HepG2 (cell line): Measurements from ENCODE around the gene VILL. TPM values are rescaled to one million over a fixed set of nuclear protein-coding genes. Genes with fewer than 3 reads are reported as not detected.
A peak's percentile ranks its signal among the peaks of the same experiment; 100 is the strongest.

Experiments used
- ATRX ChIP-seq: sonication (generic); formaldehyde crosslinking; IDR thresholded peaks from 2 replicates; pipeline ENCODE4 v1.4.0; 2020; ENCODE audit warnings: missing genetic modification reagents, borderline replicate concordance
- DDIT3 ChIP-seq: sonication (generic); formaldehyde crosslinking; IDR thresholded peaks from 2 replicates; pipeline ENCODE4 v1.4.0; 2020; ENCODE audit warnings: mild to moderate bottlenecking, missing genetic modification reagents
- GLMP ChIP-seq: sonication (generic); formaldehyde crosslinking; IDR thresholded peaks from 2 replicates; pipeline ENCODE4 v1.9.0; 2021; ENCODE audit warnings: missing genetic modification reagents, mild to moderate bottlenecking, borderline replicate concordance
- HBP1 ChIP-seq: IDR thresholded peaks from 2 replicates; pipeline ENCODE4 v1.6.1; 2016; ENCODE audit warnings: low read depth, control low read depth
- HDAC2 ChIP-seq: sonication (generic); formaldehyde crosslinking; IDR thresholded peaks from 2 replicates; pipeline ENCODE4 v1.4.0; 2020; ENCODE audit warnings: missing genetic modification reagents
- HMG20B ChIP-seq: conservative IDR thresholded peaks from 2 replicates; pipeline ENCODE4 v1.6.1; 2016; ENCODE audit warnings: missing genetic modification reagents, missing compliant biosample characterization
- MAFF ChIP-seq: IDR thresholded peaks from 2 replicates; pipeline ENCODE4 v1.6.1; 2011; ENCODE audit warnings: low read depth, low read length, improper control_type of control experiment
- PITX1 ChIP-seq: sonication (generic); formaldehyde crosslinking; IDR thresholded peaks from 2 replicates; pipeline ENCODE4 v1.5.1; 2020; ENCODE audit warnings: mild to moderate bottlenecking, missing genetic modification reagents
- RARG ChIP-seq: sonication (generic); formaldehyde crosslinking; IDR thresholded peaks from 2 replicates; pipeline ENCODE4 v1.4.0; 2020; ENCODE audit warnings: low read depth, mild to moderate bottlenecking, missing genetic modification reagents
- RXRB ChIP-seq: IDR thresholded peaks from 2 replicates; pipeline ENCODE4 v1.6.1; 2016; ENCODE audit warnings: borderline replicate concordance, missing genetic modification reagents, missing compliant biosample characterization
- SIN3A ChIP-seq: IDR thresholded peaks from 2 replicates; pipeline ENCODE4 v1.6.1; 2011; ENCODE audit warnings: low read depth, mild to moderate bottlenecking, control low read depth, low read length, borderline replicate concordance
- SOX5 ChIP-seq: IDR thresholded peaks from 2 replicates; pipeline ENCODE4 v1.6.1; 2016; ENCODE audit warnings: borderline replicate concordance
- UBTF ChIP-seq: sonication (generic); formaldehyde crosslinking; IDR thresholded peaks from 2 replicates; pipeline ENCODE4 v1.4.0; 2020; ENCODE audit warnings: mild to moderate bottlenecking, missing genetic modification reagents
- ZNF251 ChIP-seq: sonication (generic); formaldehyde crosslinking; IDR thresholded peaks from 2 replicates; pipeline ENCODE4 v1.9.0; 2021; ENCODE audit warnings: mild to moderate bottlenecking, missing genetic modification reagents
- ZNF276 ChIP-seq: sonication (generic); formaldehyde crosslinking; IDR thresholded peaks from 2 replicates; pipeline ENCODE4 v1.4.0; 2020; ENCODE audit warnings: mild to moderate bottlenecking, low read depth, missing genetic modification reagents
- ZNF660 ChIP-seq: sonication (generic); formaldehyde crosslinking; IDR thresholded peaks from 2 replicates; pipeline ENCODE4 v1.5.1; 2020; ENCODE audit warnings: mild to moderate bottlenecking, low read depth, missing genetic modification reagents, borderline replicate concordance
- ZNF891 ChIP-seq: sonication (generic); formaldehyde crosslinking; IDR thresholded peaks from 2 replicates; pipeline ENCODE4 v1.5.0; 2020; ENCODE audit warnings: mild to moderate bottlenecking, missing genetic modification reagents
- ZSCAN22 ChIP-seq: sonication (generic); formaldehyde crosslinking; IDR thresholded peaks from 2 replicates; pipeline ENCODE4 v1.4.0; 2020; ENCODE audit warnings: mild to moderate bottlenecking, missing genetic modification reagents
- ZXDC ChIP-seq: sonication (generic); formaldehyde crosslinking; IDR thresholded peaks from 2 replicates; pipeline ENCODE4 v1.5.0; 2020; ENCODE audit warnings: mild to moderate bottlenecking, missing genetic modification reagents
- polyA plus RNA-seq, 8 experiments: library from polyadenylated mRNA; depleted of rRNA in 3 of 8; stranded (reverse) in 7 of 8; unstranded in 1 of 8; fragments of >200 nt; fragmentation: Illumina TruSeq in 4 of 8; extraction: Trizol in 4 of 8; gene quantifications; 2 replicates each; pipeline versions ENCODE4 v1.2.1 to v1.2.3, GENCODE V29; 2011 to 2016; ENCODE audit warnings: low read depth in 4 of 8, missing spikeins in 1 of 8, mixed read lengths in 1 of 8; ENCODE audit not compliant: insufficient read depth in 1 of 8
- total RNA-seq, 5 experiments: library from RNA; depleted of rRNA; stranded (reverse); fragments of >200 nt; fragmentation: Illumina TruSeq; extraction: Trizol; gene quantifications; 2 replicates each; pipeline ENCODE4 v1.2.3, GENCODE V29; 2016; ENCODE audit warnings: low read depth in 1 of 5

The VILL gene
- total and polyA plus RNA-seq, 2 of the 13 experiments (the other 11 are each of a cell fraction or from before 2014, with no cell fraction given): 3.2 to 5.3 TPM

- TF ChIP-seq DDIT3 (CRISPR knock-in tag) (no peak), PITX1 (no peak), RARG (CRISPR knock-in tag) (no peak), SIN3A (no peak), ATRX (CRISPR knock-in tag) (no peak), HDAC2 (CRISPR knock-in tag) (no peak), ZNF660 (no peak), HBP1 (CRISPR knock-in tag) (no peak), ZNF251 (CRISPR knock-in tag) (no peak), UBTF (0 out of 2 replicates have a peak, but pooled peaks have one; percentile 34), HMG20B (CRISPR knock-in tag) (no peak), MAFF (no peak), ZSCAN22 (no peak), ZNF891 (CRISPR knock-in tag) (0 out of 2 replicates have a peak, but pooled peaks have one; percentile 28), RXRB (no peak), ZNF276 (CRISPR knock-in tag) (no peak), GLMP (no peak), SOX5 (CRISPR knock-in tag) (no peak), ZXDC (no peak)
Observed at GRCh38 chr3:38028621-38029361, 38.2 kb downstream of the VILL start (continued).
